Stimulated activated CD8-positive, alpha-beta memory T cell treated with anti-CD3 and anti-CD28 coated beads, Interleukin-7, amount 100 ng/mL, for 4 hours (primary cell): ENCODE measurements around the gene PTCH1.

Experiments used
- DNase-seq, 2 donors: peaks; one replicate each; pipeline ENCODE4 v3.0.0-alpha.2; 2020; ENCODE audit warnings: low read depth in 2 of 2

Gene PTCH1

DNA sequence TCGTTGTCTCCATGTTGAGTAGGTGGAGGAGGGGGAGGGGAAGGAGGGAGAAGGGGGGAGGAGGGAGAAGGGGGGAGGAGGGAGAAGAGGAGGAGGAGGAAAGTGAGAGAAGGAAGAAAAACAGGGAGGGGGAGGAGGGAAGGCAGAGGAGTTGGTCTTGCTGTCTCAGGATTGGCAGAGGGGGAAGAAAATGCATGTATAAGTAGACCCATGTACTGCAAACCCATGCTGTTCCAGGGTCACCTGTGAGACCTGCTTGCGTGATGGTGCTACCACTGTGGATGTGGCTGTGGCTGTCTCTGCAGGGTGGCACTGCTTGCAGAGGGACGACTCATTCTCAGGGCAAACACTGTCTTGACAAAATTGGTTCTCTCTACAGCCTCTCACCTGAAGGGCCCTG, 76.3 kb downstream of the PTCH1 start:
- DNase-seq = no peak

- no peak for DNase-seq
Observed at GRCh38 chr9:95438561-95439357, 78.0 kb downstream of the PTCH1 start.

GRCh38 chr9:95437559-95437958, 79.2 kb downstream of the PTCH1 start:
- no peak for DNase-seq

DNA sequence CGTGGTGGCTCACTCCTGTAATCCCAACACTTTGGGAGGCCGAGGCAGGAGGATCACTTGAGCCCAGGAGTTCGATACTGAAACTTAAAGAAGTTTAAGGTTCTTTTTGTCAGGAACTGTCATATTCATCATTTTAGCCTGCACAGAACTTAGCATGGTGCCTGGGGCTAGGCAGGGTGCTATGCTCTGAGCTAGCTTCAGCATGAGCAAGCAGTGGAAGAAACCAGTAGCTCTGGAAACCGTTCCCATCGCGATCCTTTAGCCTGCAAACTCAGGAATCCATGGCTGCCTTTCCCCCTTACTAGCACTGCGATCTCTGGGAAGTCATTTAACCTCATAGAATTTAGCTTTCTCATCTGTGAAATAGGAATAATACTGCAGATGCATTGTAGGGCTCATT, 80.4 kb downstream of the PTCH1 start:
- no peak for DNase-seq

DNA sequence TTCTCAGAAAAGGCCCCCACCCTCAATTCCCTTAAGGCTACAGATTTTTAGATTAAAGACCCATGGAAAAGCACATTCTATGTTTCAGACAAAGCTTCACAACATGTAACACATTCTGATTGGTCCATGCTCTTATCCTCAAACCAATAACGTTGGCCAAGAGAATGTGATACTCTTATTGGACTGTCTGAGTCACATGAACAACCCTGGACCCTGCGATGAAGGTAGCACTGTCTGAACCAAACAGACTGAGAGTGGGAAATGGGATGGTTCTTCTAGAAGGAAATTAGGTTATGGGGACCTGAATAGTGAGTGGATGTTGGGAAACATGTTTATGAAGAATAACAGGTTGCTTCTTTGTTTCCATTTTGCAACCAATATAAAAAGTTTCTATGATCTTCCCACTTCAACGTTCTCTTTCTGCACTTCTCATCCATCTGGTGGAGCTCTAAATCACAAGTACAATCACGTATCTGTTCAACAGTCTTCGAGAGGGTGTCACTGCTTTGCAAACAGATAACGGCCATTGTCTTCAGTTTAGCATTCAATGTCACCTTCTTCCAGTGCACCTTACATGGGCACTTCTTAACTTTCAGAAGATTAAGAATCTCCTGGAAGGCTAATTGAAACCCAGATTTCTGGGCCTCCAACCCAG, 81.6 kb downstream of the PTCH1 start:
- no peak for DNase-seq

DNA sequence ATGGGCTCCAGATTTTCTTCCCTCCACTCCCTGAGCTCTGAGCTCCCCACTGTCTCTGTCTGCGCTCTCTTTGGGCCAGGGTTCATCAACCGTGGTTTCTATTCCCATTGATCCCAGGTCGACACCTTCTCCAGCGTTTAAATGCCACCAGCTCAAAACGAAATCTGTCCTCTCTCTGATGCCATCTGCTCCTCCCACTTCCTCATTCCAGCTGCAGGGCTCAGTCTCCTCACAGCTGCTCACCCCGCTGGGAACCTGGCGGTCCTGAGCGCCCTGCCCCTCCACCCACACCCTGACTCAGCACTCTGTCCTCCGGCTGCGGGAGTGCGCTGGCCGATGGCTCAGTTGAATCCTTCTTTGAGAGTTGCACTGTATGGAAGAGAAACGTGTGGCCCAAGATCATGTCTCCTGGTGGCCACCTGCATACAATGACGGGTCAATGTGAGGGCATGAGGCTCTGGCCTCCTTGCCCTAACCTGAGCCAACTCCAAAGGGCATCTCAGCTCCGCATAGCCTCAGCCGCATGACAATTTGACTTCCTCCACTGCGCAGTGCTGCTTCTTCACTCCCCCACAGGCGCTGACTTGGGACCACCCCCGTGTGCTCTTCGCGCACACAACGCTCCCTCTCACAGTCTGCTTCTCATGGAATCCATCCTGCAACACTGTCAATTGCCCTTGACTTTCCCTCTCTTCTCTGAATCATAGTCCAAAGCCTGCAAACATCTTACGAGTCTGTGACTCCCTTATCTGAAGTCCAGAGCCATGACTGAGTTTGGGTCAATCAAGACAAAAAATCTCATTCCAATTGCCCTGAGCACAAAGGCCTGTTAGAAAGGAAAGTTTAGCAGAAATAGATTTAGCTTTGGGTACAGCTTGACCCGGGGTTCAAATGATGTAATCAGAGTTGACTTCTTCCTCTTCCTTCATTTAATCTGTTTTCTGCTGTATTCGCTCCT, 82.4 kb downstream of the PTCH1 start:
- DNase-seq = no peak

GRCh38 chr9:95433096-95433819, 83.5 kb downstream of the PTCH1 start:
- no peak for DNase-seq

DNA sequence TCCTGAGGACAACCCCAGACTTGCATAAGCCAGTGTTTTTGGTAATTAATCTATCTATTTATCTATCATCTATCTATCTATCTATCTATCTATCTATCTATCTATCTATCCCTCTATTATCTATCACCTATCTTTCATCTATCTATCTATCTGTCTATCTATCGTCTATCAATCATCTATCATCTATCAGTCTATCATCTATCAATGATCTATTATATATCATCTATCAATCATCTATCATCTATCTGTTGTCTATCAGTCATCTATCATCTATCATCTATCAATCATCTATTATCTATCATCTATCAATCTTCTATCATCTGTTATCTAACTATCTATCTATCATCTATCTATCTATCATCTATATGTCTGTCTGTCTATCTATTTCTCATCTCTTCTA, 85.5 kb downstream of the PTCH1 start:
- no peak for DNase-seq

DNA sequence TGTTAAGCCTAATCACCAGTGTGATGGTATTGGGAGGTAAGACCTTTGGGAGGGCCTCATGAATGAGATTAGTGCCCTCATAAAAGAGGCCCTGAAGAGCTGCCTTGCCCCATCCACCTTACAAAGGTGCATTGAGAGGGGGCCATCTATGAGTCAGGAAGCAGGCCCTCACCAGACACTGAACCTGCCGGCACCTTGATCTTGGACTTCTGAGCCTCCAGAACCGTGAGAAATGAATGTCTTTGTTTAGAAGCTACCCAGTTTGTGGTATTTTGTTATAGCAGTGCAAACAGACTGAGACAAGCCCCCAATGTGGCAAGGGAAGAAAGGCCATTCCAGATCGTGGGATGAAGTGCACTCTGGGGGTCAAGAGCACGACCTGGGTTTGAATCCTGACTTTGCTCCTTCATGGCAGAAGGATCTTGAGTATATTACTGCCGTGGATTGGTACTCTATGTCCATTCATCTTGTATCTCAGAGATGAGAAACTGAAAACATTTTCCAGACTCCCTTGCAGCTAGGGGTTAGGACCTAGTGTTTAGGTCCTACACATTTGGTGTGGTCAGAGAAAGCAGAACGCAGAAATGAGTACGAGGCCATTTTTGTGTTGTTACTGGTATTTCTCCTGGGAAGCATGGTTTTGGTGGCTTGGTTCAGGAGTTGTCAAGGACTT, 86.7 kb downstream of the PTCH1 start:
- DNase-seq = no peak

DNA sequence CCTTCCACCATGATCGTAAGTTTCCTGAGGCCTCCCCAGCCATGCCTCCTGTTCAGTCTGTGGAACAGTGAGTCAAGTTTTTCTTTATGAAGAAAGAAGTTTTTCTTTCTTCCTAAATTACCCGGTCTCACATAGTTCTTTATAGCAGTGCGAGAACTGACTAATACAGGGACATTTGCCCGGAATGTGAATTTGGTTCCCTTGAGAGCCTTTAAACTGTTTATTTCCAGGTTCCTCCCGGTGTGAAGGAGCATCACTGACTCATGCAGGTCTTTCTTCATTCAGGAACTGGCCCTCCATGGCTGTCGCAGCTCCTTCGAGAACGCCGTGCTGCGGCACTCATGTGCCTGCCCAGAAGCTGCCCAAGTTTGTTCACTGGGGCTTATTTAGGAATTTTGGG, 87.7 kb downstream of the PTCH1 start:
- no peak for DNase-seq

GRCh38 chr9:95425910-95426551, 90.7 kb downstream of the PTCH1 start:
- no peak for DNase-seq

DNA sequence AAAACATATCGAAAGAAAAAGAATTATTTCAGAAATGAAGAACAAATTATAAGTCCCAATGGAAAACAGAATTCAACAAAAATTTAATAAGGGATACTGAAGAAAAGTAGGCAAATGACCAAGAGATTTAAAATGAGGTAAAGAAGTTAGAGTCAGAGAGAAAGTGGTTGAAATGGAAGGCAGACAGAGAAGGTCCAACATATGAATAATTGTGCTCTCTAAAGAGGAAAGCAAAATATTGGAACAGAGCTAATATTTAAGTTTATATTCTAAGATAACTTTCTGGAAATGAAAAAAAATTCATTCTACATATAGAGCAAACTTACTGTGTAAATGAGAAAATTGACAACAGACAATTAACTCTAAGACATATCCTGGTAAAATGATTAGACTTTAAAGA, 94.1 kb downstream of the PTCH1 start:
- no peak for DNase-seq

GRCh38 chr9:95420518-95420917, 96.3 kb downstream of the PTCH1 start:
- no peak for DNase-seq

DNA sequence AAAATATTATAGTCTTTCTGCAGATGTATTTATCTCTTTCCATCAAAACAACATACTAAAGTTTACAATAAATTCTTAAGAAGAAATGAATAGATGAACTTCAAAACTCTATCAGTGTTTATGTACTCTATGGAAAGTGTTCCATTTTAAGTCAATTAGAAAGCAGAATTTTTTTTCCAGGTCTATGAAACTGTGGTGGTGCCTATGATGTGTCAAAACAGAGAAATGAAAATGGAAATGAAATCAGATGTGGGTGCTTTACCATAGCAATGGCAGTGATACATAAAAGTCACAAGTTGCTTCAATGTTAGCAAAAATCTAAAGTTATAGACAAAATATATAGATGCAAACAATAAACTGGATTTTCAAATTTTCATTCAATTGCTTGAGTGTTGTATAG, 97.3 kb downstream of the PTCH1 start:
- no peak for DNase-seq

- no peak for DNase-seq
Observed at GRCh38 chr9:95415158-95415557, 101.6 kb downstream of the PTCH1 start.

DNA sequence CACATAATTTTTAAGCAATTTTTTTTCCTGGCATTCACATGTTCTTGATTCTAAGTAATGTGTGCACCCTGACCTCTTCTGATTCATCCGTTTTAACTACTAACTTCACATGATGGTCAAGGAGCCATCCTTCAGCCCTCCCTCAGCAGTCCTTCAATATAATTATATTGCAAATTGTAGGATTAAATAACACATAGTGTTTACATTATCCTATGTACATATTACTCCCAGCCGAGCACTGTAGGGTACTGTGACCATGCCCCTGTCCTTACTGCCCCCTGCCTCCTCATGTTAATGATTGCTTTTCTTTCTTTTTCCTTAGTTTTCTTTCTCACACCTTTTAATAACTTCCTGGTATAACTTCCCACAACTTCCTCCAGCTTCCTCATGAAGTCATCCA, 103.0 kb downstream of the PTCH1 start:
- DNase-seq = no peak

- no peak for DNase-seq
Observed at GRCh38 chr9:95411054-95411892, 105.5 kb downstream of the PTCH1 start.

DNA sequence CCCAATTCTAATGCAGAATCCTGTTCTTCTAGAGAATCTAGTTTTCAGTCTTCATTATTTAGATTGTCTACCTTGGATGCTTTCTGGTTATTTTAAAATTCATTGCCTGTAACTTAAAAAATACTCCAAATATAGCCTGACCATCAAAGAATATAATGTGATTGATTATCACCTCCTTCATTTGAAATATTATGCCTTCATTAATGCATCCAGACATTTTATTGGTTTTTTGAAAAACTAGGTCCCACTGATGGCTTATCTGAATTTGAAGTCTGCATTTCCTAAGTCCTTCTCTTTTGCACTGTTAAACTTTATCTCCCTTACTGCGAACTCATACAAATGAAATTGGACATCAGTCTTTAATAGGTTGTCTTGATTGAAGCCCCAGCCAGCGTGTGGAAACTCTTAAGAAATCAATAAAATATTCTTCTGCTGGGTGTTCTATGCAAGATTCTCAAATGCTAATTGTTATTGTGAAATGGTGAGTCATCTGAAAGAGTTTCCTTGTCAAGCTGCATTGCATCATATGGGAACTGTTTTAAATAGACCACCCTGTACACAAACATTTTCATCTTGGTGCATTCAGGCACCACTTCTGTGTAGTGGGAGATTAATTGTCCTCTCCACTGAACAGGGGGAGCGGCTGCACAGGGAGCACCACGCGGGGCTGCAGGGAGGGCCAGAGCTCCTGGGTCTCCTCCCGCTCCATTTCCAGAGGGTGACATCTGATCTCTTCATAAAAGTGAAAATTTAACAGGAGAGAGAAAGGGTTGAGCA, 106.9 kb downstream of the PTCH1 start:
- DNase-seq = no peak

- no peak for DNase-seq
Observed at GRCh38 chr9:95407524-95407923, 109.2 kb downstream of the PTCH1 start.
